IMR-90 (cell line): ENCODE results near the gene ATP13A1. TPM values are rescaled to one million over a fixed set of nuclear protein-coding genes. Genes with fewer than 3 reads are reported as not detected.
"Not testable (repeated sequence)": the region's sequence is repeated elsewhere in the genome, so short reads cannot be mapped to it uniquely, and the experiment has no call there.

Source experiments
- ATAC-seq: fragments of 200-7000 bp; cut with Tn5 transposase; 2 replicates; pipeline ENCODE4 v1.9.1; 2020; ENCODE audit warnings: low read depth, mild to moderate bottlenecking, moderate library complexity
- BruUV-seq: library from RNA; stranded (reverse); fragments of 400-500 nt; replicated peaks from 2 replicates; lab custom pipeline; 2021; lab: Mats Ljungman, UMichigan
- CTCF ChIA-PET: fragments of 300-600 bp; formaldehyde crosslinking; extraction: SDS; loops from one replicate; lab custom pipeline; 2021; ENCODE audit warnings: antibody characterized with exemption; lab: Yijun Ruan, JAX
- POLR2A ChIA-PET: fragments of 300-600 bp; sonication (Branson Sonifier 250); formaldehyde crosslinking; loops from one replicate; lab custom pipeline; 2022; ENCODE audit warnings: antibody characterized with exemption; ENCODE audit not compliant: unreplicated experiment; lab: Charles Lee
- DNase-seq: peaks from one replicate; pipeline ENCODE4 v3.0.0; 2013
- H2AFZ ChIP-seq: replicated peaks from 2 replicates; pipeline ENCODE3; 2013; ENCODE audit warnings: low read length, mild to moderate bottlenecking; ENCODE audit not compliant: poor library complexity
- H2AK5ac ChIP-seq: 2 replicates; pipeline ENCODE4 v1.6.1; 2013; ENCODE audit warnings: low read depth, low read length, inconsistent platforms
- H2AK9ac ChIP-seq: replicated peaks from 2 replicates; pipeline ENCODE3; 2013; ENCODE audit warnings: mild to moderate bottlenecking, low read depth, low read length, moderate library complexity; ENCODE audit not compliant: poor library complexity
- H2BK120ac ChIP-seq: 2 replicates; pipeline ENCODE4 v1.6.1; 2013; ENCODE audit warnings: low read depth, low read length, inconsistent platforms
- H2BK15ac ChIP-seq: 3 replicates; pipeline ENCODE4 v1.6.1; 2013; ENCODE audit warnings: low read depth, low read length, inconsistent platforms
- H2BK20ac ChIP-seq: 2 replicates; pipeline ENCODE4 v1.6.1; 2013; ENCODE audit warnings: low read depth, mild to moderate bottlenecking, inconsistent platforms, low read length, moderate library complexity
- H2BK5ac ChIP-seq: 2 replicates; pipeline ENCODE4 v1.6.1; 2013; ENCODE audit warnings: mild to moderate bottlenecking, low read depth, low read length, inconsistent platforms; ENCODE audit not compliant: poor library complexity, severe bottlenecking
- H3K14ac ChIP-seq: replicated peaks from 2 replicates; pipeline ENCODE4 v1.6.1; 2013; ENCODE audit warnings: low read depth, low read length, inconsistent platforms
- H3K18ac ChIP-seq: 2 replicates; pipeline ENCODE4 v1.6.1; 2013; ENCODE audit warnings: low read depth, low read length, control low read depth
- H3K23ac ChIP-seq: 2 replicates; pipeline ENCODE4 v1.6.1; 2013; ENCODE audit warnings: low read depth, low read length, inconsistent platforms
- H3K27ac ChIP-seq: 2 replicates; pipeline ENCODE4 v1.5.1; 2013; ENCODE audit warnings: mild to moderate bottlenecking, control low read depth, low read length; ENCODE audit not compliant: insufficient read depth
- H3K27me3 ChIP-seq: 2 replicates; pipeline ENCODE4 v1.6.1; 2013; ENCODE audit warnings: low read length; ENCODE audit not compliant: control insufficient read depth, insufficient read depth
- H3K36me3 ChIP-seq: 2 replicates; pipeline ENCODE4 v1.6.1; 2013; ENCODE audit warnings: low read length, mixed read lengths; ENCODE audit not compliant: control insufficient read depth, insufficient read depth
- H3K4ac ChIP-seq: 2 replicates; pipeline ENCODE4 v1.6.1; 2013; ENCODE audit warnings: low read depth, low read length, inconsistent platforms
- H3K4me1 ChIP-seq: 2 replicates; pipeline ENCODE4 v1.6.1; 2013; ENCODE audit warnings: low read length, mixed read lengths; ENCODE audit not compliant: control insufficient read depth, insufficient read depth
- H3K4me2 ChIP-seq: 2 replicates; pipeline ENCODE4 v1.6.1; 2013; ENCODE audit warnings: low read depth, mild to moderate bottlenecking, control low read depth, low read length, moderate library complexity
- H3K4me3 ChIP-seq: 2 replicates; pipeline ENCODE4 v1.5.1; 2013; ENCODE audit warnings: low read depth, mild to moderate bottlenecking, control low read depth, low read length, moderate library complexity; ENCODE audit not compliant: insufficient read depth
- H3K56ac ChIP-seq: 2 replicates; pipeline ENCODE4 v1.6.1; 2013; ENCODE audit warnings: low read length, inconsistent platforms; ENCODE audit not compliant: insufficient read depth; ENCODE audit errors: extremely low read depth
- H3K79me1 ChIP-seq, 2 experiments: 2 replicates each; pipeline ENCODE4 v1.6.1; 2013; ENCODE audit warnings: low read length in 2 of 2, inconsistent platforms in 1 of 2, low read depth in 1 of 2
- H3K9ac ChIP-seq: 2 replicates; pipeline ENCODE4 v1.6.1; 2013; ENCODE audit warnings: low read depth, low read length, control low read depth
- H3K9me1 ChIP-seq: 2 replicates; pipeline ENCODE4 v1.6.1; 2013; ENCODE audit warnings: low read length, inconsistent platforms; ENCODE audit not compliant: insufficient read depth
- H3K9me3 ChIP-seq: 2 replicates; pipeline ENCODE4 v1.6.1; 2013; ENCODE audit warnings: low read length; ENCODE audit not compliant: control insufficient read depth, insufficient read depth
- H4K20me1 ChIP-seq: 2 replicates; pipeline ENCODE4 v1.6.1; 2013; ENCODE audit warnings: low read length, inconsistent platforms; ENCODE audit not compliant: insufficient read depth
- H4K5ac ChIP-seq: 2 replicates; pipeline ENCODE4 v1.6.1; 2013; ENCODE audit warnings: mild to moderate bottlenecking, low read depth, low read length, control low read depth
- H4K8ac ChIP-seq, 2 experiments: 2 replicates each; pipeline ENCODE4 v1.6.1; 2013; ENCODE audit warnings: low read depth in 2 of 2, low read length in 2 of 2, control low read depth in 1 of 2, inconsistent platforms in 1 of 2
- H4K91ac ChIP-seq: 2 replicates; pipeline ENCODE4 v1.6.1; 2013; ENCODE audit warnings: low read depth, low read length, inconsistent platforms; ENCODE audit not compliant: insufficient read depth
- WGBS, 2 experiments: methylation state at CpG; one replicate each; pipeline versions ENCODE4 v1.1.5 to v1.1.7; 2013; ENCODE audit warnings: missing lambda C conversion rate in 2 of 2; ENCODE audit not compliant: insufficient read length in 1 of 2; ENCODE audit errors: extremely low coverage in 2 of 2; 5-methylcytosine and 5-hydroxymethylcytosine counted together
- dilution Hi-C: fragments of 300-500 bp; cut with HindIII; formaldehyde crosslinking; loops from one replicate; pipeline ENCODE4 v1.14.3; 2018; ENCODE audit warnings: low sequenced_read_pairs; ENCODE audit not compliant: unreplicated experiment
- in situ Hi-C: fragments of 300-500 bp; cut with MboI; formaldehyde crosslinking; loops from 3 replicates; pipeline ENCODE4 v1.14.3; 2019; ENCODE audit warnings: low sequenced_read_pairs, inconsistent platforms, mixed read lengths
- intact Hi-C: fragments of 100-400 bp; cut with micrococcal nuclease; formaldehyde crosslinking; loops from 2 replicates; pipeline ENCODE4 v1.10.0; 2022
- polyA plus RNA-seq, 3 experiments: library from polyadenylated mRNA; depleted of rRNA; stranded (reverse); fragments of >200 nt; gene quantifications; 2 replicates each; pipeline ENCODE4 v1.2.3, GENCODE V29; 2012; ENCODE audit warnings: low replicate concordance in 1 of 3
- total RNA-seq: library from RNA; depleted of rRNA; stranded (reverse); fragments of >200 nt; gene quantifications from 2 replicates; pipeline ENCODE4 v1.2.3, GENCODE V29; 2012

The ATP13A1 gene
- total and polyA plus RNA-seq, 2 of the 4 experiments (the other 2 are of a cell fraction), result 13.3 to 43.8 TPM

DNA sequence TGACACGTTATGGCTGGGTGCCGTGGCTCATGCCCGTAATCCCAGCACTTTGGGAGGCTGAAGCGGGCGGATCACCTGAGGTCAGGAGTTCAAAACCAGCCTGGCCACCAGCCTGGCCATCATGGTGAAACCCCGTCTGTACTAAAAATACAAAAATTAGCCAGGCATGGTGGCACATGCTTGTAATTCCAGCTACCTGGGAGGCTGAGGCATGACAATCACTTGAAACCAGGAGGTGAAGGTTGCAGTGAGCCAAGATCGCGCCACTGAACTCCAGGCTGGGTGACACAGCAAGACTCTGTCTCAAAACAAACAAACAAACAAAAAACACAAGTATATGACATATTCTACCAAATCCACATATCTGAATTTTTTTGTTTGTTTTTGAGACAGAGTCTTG lies 56.8 kb downstream of the ATP13A1 start:
- H3K23ac ChIP-seq, H3K4me1 ChIP-seq, H2AK9ac ChIP-seq, H3K14ac ChIP-seq, POLR2A ChIA-PET, H2BK5ac ChIP-seq, BruUV-seq, H4K91ac ChIP-seq, H2AFZ ChIP-seq, intact Hi-C loops, ATAC-seq, H3K4me3 ChIP-seq, H4K20me1 ChIP-seq, dilution Hi-C loops, H2BK20ac ChIP-seq, H3K36me3 ChIP-seq, H3K27me3 ChIP-seq, H2AK5ac ChIP-seq, H2BK120ac ChIP-seq, H3K18ac ChIP-seq, H3K4me2 ChIP-seq, H3K79me1 ChIP-seq, H3K9me1 ChIP-seq, H3K27ac ChIP-seq, DNase-seq, H3K4ac ChIP-seq, H3K56ac ChIP-seq, H4K5ac ChIP-seq, CTCF ChIA-PET, in situ Hi-C loops, H4K8ac ChIP-seq, H3K9ac ChIP-seq, H2BK15ac ChIP-seq, H3K9me3 ChIP-seq: not testable (repeated sequence)
- 97% methylated on average over 5 of the region's 8 CpGs; no CpG with 5 or more reads in 1 of the 2 experiments for WGBS, 2 experiments
